GM18520 (cell line): ENCODE measurements around the gene ATAD2B.
"Not testable (repeated sequence)": the region's sequence is repeated elsewhere in the genome, so short reads cannot be mapped to it uniquely, and the experiment has no call there.

Experiments used
- ATAC-seq: cut with Tn5 transposase; IDR thresholded peaks from one replicate; pipeline ENCODE4 v1.9.1; 2021; ENCODE audit not compliant: unreplicated experiment

Gene ATAD2B

GRCh38 chr2:23753291-23754010 lies 173.5 kb downstream of the ATAD2B start:
- ATAC-seq = no peak

GRCh38 chr2:23751747-23752265 lies 175.1 kb downstream of the ATAD2B start:
- ATAC-seq = no peak

GRCh38 chr2:23746141-23746863 lies 180.6 kb downstream of the ATAD2B start:
- ATAC-seq = peak; percentile 12

- ATAC-seq = peak; percentile 78
Observed at GRCh38 chr2:23745726-23746105, 181.2 kb downstream of the ATAD2B start.

- ATAC-seq = no peak
Observed at GRCh38 chr2:23745068-23745725, 181.7 kb downstream of the ATAD2B start.

GRCh38 chr2:23736783-23737182 lies 190.1 kb downstream of the ATAD2B start:
- not testable (repeated sequence) for ATAC-seq

GRCh38 chr2:23734416-23734815 lies 192.5 kb downstream of the ATAD2B start:
- ATAC-seq = no peak

- ATAC-seq = not testable (repeated sequence)
Observed at GRCh38 chr2:23723029-23723428, 203.9 kb downstream of the ATAD2B start.

GRCh38 chr2:23722255-23722654 lies 204.7 kb downstream of the ATAD2B start:
- no peak for ATAC-seq

GRCh38 chr2:23721454-23721826 lies 205.5 kb downstream of the ATAD2B start:
- ATAC-seq = no peak

- ATAC-seq = no peak
Observed at GRCh38 chr2:23720705-23721453, 206.0 kb downstream of the ATAD2B start.

- ATAC-seq = no peak
Observed at GRCh38 chr2:23719716-23720115, 207.2 kb downstream of the ATAD2B start.

- ATAC-seq = no peak
Observed at GRCh38 chr2:23718931-23719700, 207.8 kb downstream of the ATAD2B start.

GRCh38 chr2:23713351-23713750 lies 213.6 kb downstream of the ATAD2B start:
- ATAC-seq = no peak

GRCh38 chr2:23712756-23713151 lies 214.2 kb downstream of the ATAD2B start:
- ATAC-seq = no peak

GRCh38 chr2:23711979-23712755 lies 214.8 kb downstream of the ATAD2B start:
- ATAC-seq = no peak

- ATAC-seq = no peak
Observed at GRCh38 chr2:23709311-23709710, 217.6 kb downstream of the ATAD2B start.

- ATAC-seq = no peak
Observed at GRCh38 chr2:23708771-23709170, 218.2 kb downstream of the ATAD2B start.

- ATAC-seq = no peak
Observed at GRCh38 chr2:23707096-23707495, 219.8 kb downstream of the ATAD2B start.
